Activated naive CD8-positive, alpha-beta T cell treated with anti-CD3 and anti-CD28 coated beads, Interleukin-2, amount 10 ng/mL, durations not matched to agents 7 days and 5 days (primary cell): ENCODE results near the gene GPR108. TPM values are rescaled to one million over a fixed set of nuclear protein-coding genes. Genes with fewer than 3 reads are reported as not detected.
"Not testable (repeated sequence)": the region's sequence is repeated elsewhere in the genome, so short reads cannot be mapped to it uniquely, and the experiment has no call there.

Source experiments
- ATAC-seq: fragments of 150-1000 bp; cut with Tn5 transposase; one replicate; pipeline ENCODE4 v1.10.0; 2021; ENCODE audit warnings: low read depth, moderate library complexity
- POLR2A ChIA-PET: fragments of 350-600 bp; sonication (Branson Sonifier 250); formaldehyde crosslinking; loops from one replicate; lab custom pipeline; 2021; ENCODE audit warnings: antibody characterized with exemption; lab: Charles Lee
- DNase-seq: peaks from one replicate; pipeline ENCODE4 v3.0.0; 2021
- H3K27ac Mint-ChIP-seq: one replicate; pipeline ENCODE4 v1.8.0; 2022; ENCODE audit warnings: mild to moderate bottlenecking, mixed read lengths
- H3K27me3 Mint-ChIP-seq: one replicate; pipeline ENCODE4 v1.8.0; 2022; ENCODE audit warnings: mild to moderate bottlenecking, moderate library complexity, mixed read lengths
- H3K36me3 Mint-ChIP-seq: one replicate; pipeline ENCODE4 v1.8.0; 2021; ENCODE audit warnings: mild to moderate bottlenecking, mixed read lengths
- H3K4me1 Mint-ChIP-seq: one replicate; pipeline ENCODE4 v1.8.0; 2021; ENCODE audit warnings: mixed read lengths
- H3K4me3 Mint-ChIP-seq: one replicate; pipeline ENCODE4 v1.8.0; 2022; ENCODE audit warnings: mild to moderate bottlenecking, moderate library complexity, mixed read lengths
- H3K9me3 Mint-ChIP-seq: one replicate; pipeline ENCODE4 v1.8.0; 2021; ENCODE audit warnings: mixed read lengths
- total RNA-seq, 2 experiments: library from RNA; stranded (reverse); gene quantifications; one replicate each; pipeline ENCODE4 v1.2.3, GENCODE V29; 2021

Gene GPR108
- total RNA-seq, 2 experiments from 2014 or later = 82.8 to 91.7 TPM

DNA sequence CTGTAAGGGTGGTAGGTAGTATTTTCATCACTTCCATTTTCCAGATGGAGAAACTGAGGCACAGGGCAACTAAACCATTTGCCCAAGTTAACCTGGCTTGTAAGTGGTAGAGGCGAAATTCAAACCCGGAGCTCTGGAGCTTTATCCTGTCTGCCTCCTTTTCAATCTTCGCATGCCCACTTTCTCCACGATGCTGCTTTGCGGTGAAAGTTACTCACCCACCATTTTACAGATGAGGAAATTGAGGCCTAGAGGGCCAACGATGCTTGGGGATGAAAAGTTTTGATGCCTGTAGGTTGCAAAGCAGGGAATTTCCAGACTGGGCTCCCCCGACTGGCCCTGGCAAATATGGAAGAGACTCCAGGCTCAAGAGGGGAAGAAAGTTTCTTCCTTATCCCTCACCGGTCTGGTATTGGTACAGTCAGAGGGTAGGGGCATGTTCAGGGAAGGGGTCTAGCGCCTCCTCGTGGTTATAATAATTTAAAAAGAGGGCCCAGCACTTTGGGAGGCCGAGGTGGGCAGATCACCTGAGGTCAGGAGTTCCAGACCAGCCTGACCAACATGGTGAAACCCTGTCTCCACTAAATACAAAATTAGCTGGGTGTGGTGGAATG is 31.7 kb upstream of the GPR108 start:
- Mint-ChIP-seq H3K9me3 (no peaks in the 10 kb centered on the region), H3K36me3 (peaks cover 8% of the 10 kb centered on the region), H3K27ac (peak overlapping the region; percentile 54), H3K27me3 (no peaks in the 10 kb centered on the region), H3K4me1 (peaks cover 44% of the 10 kb centered on the region), H3K4me3 (no peak overlapping the region)
- no peak for DNase-seq
- POLR2A ChIA-PET = interaction anchor here (0.5 to 6.8 kb wide), 4 partner anchors 32 to 291 kb away, joined by 4 to 88 read pairs (median 10); no protein-coding TSS in a partner anchor
- ATAC-seq = no peak

DNA sequence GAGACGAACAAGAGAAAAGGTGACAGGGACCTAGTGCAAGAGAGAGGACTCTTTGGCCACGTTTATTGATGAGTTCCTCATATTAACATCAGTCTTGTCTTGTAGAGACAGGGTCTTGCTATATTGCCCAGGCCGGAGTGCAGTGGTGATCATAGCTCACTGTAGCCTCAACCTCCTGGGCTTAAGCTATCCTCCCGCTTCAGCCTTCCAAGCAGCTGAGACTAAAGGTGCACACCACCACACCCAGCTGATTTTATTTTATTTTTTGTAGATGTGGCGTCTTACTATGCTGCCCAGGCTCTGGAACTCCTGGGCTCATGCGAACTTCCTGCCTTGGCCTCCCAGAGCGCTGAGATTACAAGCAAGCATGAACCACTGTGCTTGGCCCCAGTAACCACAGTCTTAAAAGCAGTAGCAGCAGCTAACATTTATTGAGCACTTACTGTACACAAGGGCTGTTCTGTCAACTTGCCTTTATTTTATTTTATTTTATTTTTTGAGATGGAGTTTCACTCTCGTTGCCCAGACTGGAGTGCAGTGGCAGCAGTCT is 30.9 kb upstream of the GPR108 start:
- POLR2A ChIA-PET = interaction anchor here (0.7 to 3.3 kb wide), 5 partner anchors 30 to 105 kb away, joined by 3 to 13 read pairs (median 6); partner anchors contain the start of gene GPR108
- Mint-ChIP-seq H3K27me3 (no peaks in the 10 kb centered on the region), H3K27ac (peak overlapping the region; percentile 93), H3K9me3 (no peaks in the 10 kb centered on the region), H3K36me3 (peaks cover 2% of the 10 kb centered on the region), H3K4me1 (peaks cover 42% of the 10 kb centered on the region), H3K4me3 (peak overlapping the region; percentile 92)
- ATAC-seq (no peak), DNase-seq (no peak)

- Mint-ChIP-seq H3K27ac (peak within 1 kb of the TSS; percentile 93), H3K9me3 (no peaks in the 10 kb centered on the region), H3K27me3 (no peaks in the 10 kb centered on the region), H3K4me1 (peaks cover 42% of the 10 kb centered on the region), H3K4me3 (peak within 1 kb of the TSS; percentile 92), H3K36me3 (peaks cover 3% of the 10 kb centered on the region)
- DNase-seq (peak; percentile 95), ATAC-seq (peak; percentile 73)
- POLR2A ChIA-PET = interaction anchor here (0.5 to 3.3 kb wide), 7 partner anchors 30 to 250 kb away, joined by 3 to 13 read pairs (median 4); partner anchors contain the start of gene GPR108
These were observed 30.2 kb upstream of the GPR108 start, which contains the start of gene SH2D3A for GRCh38 chr19:6767357-6768235. Gene SH2D3A, minus strand, starts transcription at chr19:6767435. Its CDS starts 3,687 bp downstream, at chr19:6763748.

DNA sequence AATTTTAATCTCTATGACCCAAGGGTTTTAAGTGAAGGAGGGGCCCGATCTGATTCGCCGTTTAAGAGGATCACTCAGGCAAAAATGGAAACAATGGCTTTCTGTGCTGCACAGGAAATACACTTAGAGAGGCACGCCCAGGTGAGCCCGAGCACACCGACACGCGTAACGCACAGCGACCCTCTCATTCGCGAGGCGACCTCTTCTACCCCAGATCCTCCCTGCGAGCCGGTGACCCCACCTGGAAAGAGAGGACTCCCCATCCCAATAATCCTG is 29.6 kb upstream of the GPR108 start:
- Mint-ChIP-seq H3K4me3 (peak overlapping the region; percentile 92), H3K27me3 (no peaks in the 10 kb centered on the region), H3K4me1 (peaks cover 38% of the 10 kb centered on the region), H3K36me3 (peaks cover 6% of the 10 kb centered on the region), H3K9me3 (no peaks in the 10 kb centered on the region), H3K27ac (peak overlapping the region; percentile 93)
- POLR2A ChIA-PET = interaction anchor here (0.7 to 3.3 kb wide), 3 partner anchors 29 to 249 kb away, joined by 3 to 13 read pairs (median 10); partner anchors contain the start of gene GPR108
- ATAC-seq (peak; percentile 62), DNase-seq (no peak)

DNA sequence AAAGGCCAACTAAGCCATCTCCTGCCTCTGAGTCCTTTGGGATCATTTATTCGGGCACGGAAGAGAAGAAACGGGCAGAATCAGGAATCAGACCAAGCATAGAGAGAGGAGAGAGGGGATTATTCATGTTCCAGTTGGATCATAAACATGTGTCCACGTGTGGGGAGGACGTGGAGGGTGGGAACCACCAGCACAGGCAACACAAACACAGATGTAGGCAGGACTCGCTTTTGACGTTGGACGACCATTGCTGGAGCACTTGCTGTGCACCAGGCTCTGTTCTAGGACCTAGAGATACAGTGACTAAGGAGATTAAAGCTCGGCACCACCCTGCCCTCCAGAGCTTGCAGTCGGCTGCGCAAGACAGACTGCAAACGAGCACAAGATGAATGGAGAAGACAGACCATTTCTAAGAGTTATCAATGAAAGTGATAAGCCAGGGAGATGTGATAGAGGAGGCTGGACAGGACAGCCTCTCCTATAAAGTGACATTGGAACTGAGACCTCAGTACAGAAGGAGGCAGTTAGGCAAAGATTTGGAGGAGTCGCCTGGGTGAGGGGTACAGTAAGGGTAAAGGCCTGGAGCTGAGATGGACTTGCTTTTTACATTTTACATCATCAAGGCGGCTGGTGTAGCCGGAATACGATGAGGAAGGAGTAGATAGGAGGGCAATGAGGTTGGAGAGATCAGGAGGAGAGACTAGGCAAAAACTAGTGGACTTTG is 29.1 kb upstream of the GPR108 start:
- POLR2A ChIA-PET = interaction anchor here (2.0 to 3.3 kb wide), 2 partner anchors 29 to 35 kb away, joined by 10 to 13 read pairs; partner anchors contain the start of gene GPR108
- Mint-ChIP-seq H3K36me3 (peaks cover 8% of the 10 kb centered on the region), H3K4me3 (peak overlapping the region; percentile 92), H3K27ac (peak overlapping the region; percentile 93), H3K27me3 (no peaks in the 10 kb centered on the region), H3K9me3 (no peaks in the 10 kb centered on the region), H3K4me1 (peaks cover 33% of the 10 kb centered on the region)
- DNase-seq (no peak), ATAC-seq (no peak)

DNA sequence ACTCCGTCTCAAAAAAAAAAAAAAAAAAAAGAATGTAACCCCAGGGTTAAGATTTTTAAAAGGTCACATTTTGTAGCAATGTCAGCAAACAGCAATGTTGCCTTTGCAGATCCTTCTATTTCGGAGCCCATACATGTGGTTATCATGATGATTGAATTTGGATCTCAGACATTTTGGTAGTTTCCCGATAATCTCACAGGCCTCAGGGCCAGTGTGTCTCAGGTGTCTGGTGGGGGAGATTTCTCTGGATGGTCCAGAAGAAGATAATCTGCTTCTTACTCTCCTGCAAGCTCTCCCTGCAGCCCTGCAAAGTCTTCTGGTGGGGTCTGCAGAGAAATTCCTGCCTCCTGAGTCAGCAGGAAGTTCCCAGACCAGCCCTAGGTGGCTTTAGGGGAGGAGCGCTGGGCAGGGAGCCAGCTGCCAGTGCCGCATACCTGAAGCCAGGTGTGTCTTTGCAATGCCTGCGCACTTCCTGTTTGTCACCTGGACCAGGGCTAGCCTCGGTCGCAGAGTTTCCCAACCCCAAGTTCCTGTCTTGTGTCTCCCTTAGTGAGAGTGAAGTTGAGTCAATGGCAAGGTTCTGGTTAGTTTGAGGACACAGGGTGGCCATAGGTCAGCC is 28.5 kb upstream of the GPR108 start:
- H3K9me3 Mint-ChIP-seq = no peaks in the 10 kb centered on the region
- H3K27me3 Mint-ChIP-seq = no peaks in the 10 kb centered on the region
- peaks cover 33% of the 10 kb centered on the region for H3K4me1 Mint-ChIP-seq
- peak overlapping the region; percentile 93 for H3K27ac Mint-ChIP-seq
- ATAC-seq (no peak), DNase-seq (no peak)
- POLR2A ChIA-PET = interaction anchor here (3.3 kb wide), 1 partner anchor 35 kb away, joined by 13 read pairs; no protein-coding TSS in a partner anchor
- peak overlapping the region; percentile 92 for H3K4me3 Mint-ChIP-seq
- H3K36me3 Mint-ChIP-seq = peaks cover 14% of the 10 kb centered on the region

DNA sequence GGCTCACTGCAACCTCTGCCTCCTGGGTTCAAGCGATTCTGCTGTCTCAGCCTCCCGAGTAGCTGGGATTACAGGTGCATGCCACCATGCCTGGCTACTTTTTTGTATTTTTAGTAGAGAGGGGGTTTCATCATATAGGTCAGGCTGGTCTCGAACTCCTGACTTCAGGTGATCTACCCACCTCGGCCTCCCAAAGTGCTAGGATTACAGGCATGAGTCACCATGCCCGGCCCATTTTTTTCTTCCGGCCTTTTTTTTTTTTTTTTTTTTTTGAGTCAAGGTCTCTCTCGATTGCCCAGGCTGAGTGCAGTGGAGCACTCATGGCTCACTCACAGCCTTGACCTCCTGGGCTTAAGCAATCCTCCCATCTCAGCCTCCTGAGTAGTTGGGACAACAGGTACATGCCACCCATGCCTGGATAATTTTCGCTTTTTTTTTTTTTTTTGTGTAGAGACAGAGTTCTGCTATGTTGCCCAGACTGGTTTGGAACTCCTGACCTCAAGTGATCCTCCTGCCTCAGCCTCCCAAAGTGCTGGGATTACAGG is 24.9 kb upstream of the GPR108 start:
- H3K9me3 Mint-ChIP-seq, ATAC-seq, H3K27ac Mint-ChIP-seq, H3K4me3 Mint-ChIP-seq, DNase-seq, H3K27me3 Mint-ChIP-seq: not testable (repeated sequence)
- POLR2A ChIA-PET = interaction anchor here (1.8 kb wide), 1 partner anchor 10 kb away, joined by 8 read pairs; the partner anchor contains the start of gene VAV1
- H3K4me1 Mint-ChIP-seq = peaks cover 21% of the 10 kb centered on the region
- H3K36me3 Mint-ChIP-seq = peaks cover 23% of the 10 kb centered on the region

GRCh38 chr19:6761053-6761676 is 23.8 kb upstream of the GPR108 start:
- ATAC-seq (no peak), DNase-seq (no peak)
- peaks cover 16% of the 10 kb centered on the region for H3K4me1 Mint-ChIP-seq
- H3K27ac Mint-ChIP-seq = no peak overlapping the region
- POLR2A ChIA-PET = interaction anchor here (0.7 to 1.8 kb wide), 3 partner anchors 12 to 23 kb away, joined by 3 to 8 read pairs (median 4); partner anchors contain the start of genes GPR108 and VAV1
- H3K4me3 Mint-ChIP-seq = no peak overlapping the region
- H3K36me3 Mint-ChIP-seq = peaks cover 23% of the 10 kb centered on the region
- H3K9me3 Mint-ChIP-seq = no peaks in the 10 kb centered on the region
- H3K27me3 Mint-ChIP-seq = no peaks in the 10 kb centered on the region

GRCh38 chr19:6760606-6761005 is 23.2 kb upstream of the GPR108 start:
- POLR2A ChIA-PET = interaction anchor here (0.7 to 1.8 kb wide), 3 partner anchors 12 to 23 kb away, joined by 3 to 8 read pairs (median 4); partner anchors contain the start of genes GPR108 and VAV1

DNA sequence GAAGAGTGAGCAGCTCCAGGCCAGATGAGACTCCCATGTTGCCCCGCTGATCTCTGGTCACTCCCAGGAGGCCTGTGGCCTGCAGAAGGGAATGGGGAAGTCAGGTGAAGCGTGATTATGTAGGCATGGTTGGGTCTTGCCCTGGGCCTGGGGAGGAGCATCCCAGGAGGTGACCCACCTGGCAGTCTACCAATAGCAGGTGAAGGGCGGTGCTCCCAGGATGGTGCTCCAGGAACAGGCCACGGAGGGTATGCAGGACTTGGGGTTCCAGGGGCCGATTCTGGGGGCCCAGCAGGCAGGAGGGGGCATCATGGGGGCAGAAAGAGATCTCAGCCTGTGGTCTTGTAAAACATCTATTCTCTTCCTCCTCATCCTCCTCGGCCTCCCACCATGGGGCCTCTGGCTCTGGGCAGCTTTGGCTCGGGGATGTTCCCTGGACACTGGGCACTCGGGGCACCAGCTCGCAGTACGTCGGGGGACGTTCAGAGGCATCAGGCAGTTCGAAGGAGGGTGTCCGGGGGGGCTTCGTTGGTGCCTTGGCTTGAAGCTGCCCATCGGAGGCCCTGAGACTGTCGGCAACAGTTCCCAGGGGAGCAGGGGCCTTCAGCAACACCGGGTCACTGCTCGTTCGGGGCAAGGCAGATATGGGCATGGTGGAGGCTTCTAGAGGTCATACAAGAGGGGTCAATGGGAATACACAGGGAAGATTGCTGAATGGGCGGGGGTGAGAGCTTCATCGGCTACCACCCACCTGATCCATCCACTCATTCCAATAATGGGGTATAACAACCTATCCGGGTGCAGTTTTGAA is 17.5 kb upstream of the GPR108 start:
- Mint-ChIP-seq H3K27ac (peak overlapping the region; percentile 30), H3K4me1 (peaks cover 16% of the 10 kb centered on the region), H3K4me3 (no peak overlapping the region), H3K27me3 (no peaks in the 10 kb centered on the region), H3K36me3 (peaks cover 26% of the 10 kb centered on the region), H3K9me3 (no peaks in the 10 kb centered on the region)
- POLR2A ChIA-PET = interaction anchor here (1.2 kb wide), 1 partner anchor 11 kb away, joined by 3 read pairs; no protein-coding TSS in a partner anchor
- ATAC-seq (no peak), DNase-seq (no peak)

More at GRCh38 chr19:6760606-6761005, 23.2 kb upstream of the GPR108 start:
- Mint-ChIP-seq H3K9me3 (no peaks in the 10 kb centered on the region), H3K27ac (no peak overlapping the region), H3K4me3 (no peak overlapping the region), H3K27me3 (no peaks in the 10 kb centered on the region), H3K4me1 (peaks cover 11% of the 10 kb centered on the region), H3K36me3 (peaks cover 23% of the 10 kb centered on the region)
- no peak for ATAC-seq
- DNase-seq = no peak

DNA sequence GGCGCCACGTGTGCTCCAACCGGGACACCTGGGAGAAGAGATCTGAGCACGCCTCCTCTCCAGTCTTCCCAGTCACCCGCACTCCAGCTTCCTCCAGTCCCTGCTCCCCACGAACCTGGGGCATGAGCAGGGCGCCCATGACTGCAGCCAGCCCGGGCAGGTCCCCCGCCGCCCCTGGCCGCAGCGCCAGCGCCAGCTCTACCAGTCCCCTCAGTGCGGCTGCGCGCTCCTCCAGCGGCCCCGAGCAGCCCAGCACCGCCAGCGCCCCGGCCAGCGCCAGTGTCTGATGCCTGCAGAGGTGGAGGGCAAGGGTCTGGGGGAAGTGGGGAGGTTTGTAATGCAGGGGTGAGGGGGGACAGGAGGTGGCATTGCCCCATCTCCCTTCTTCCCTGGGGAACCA is 16.8 kb upstream of the GPR108 start:
- ATAC-seq (no peak), DNase-seq (no peak)
- POLR2A ChIA-PET = interaction anchor here (1.2 kb wide), 1 partner anchor 10 kb away, joined by 3 read pairs; no protein-coding TSS in a partner anchor
- H3K36me3 Mint-ChIP-seq = peaks cover 25% of the 10 kb centered on the region
- H3K4me3 Mint-ChIP-seq = no peak overlapping the region
- no peaks in the 10 kb centered on the region for H3K27me3 Mint-ChIP-seq
- no peaks in the 10 kb centered on the region for H3K9me3 Mint-ChIP-seq
- H3K4me1 Mint-ChIP-seq = peaks cover 16% of the 10 kb centered on the region
- no peak overlapping the region for H3K27ac Mint-ChIP-seq
